OCI-LY7 (cell line): ENCODE results near the gene ASB1. TPM values are rescaled to one million over a fixed set of nuclear protein-coding genes. Genes with fewer than 3 reads are reported as not detected.

Experiments used
- BruUV-seq: library from RNA; stranded (reverse); fragments of 400-500 nt; replicated peaks from 2 replicates; lab custom pipeline; 2021; lab: Mats Ljungman, UMichigan
- CTCF ChIA-PET: fragments of 300-600 bp; sonication (Branson Sonifier 250); formaldehyde crosslinking; loops from one replicate; lab custom pipeline; 2022; ENCODE audit warnings: antibody characterized with exemption; ENCODE audit not compliant: unreplicated experiment; lab: Charles Lee
- POLR2A ChIA-PET: fragments of 300-600 bp; sonication (Branson Sonifier 250); formaldehyde crosslinking; loops from one replicate; lab custom pipeline; 2022; ENCODE audit warnings: antibody characterized with exemption; lab: Charles Lee
- DNase-seq: peaks from one replicate; pipeline ENCODE4 v3.0.0-alpha.2; 2015; ENCODE audit warnings: low spot score
- H2AFZ ChIP-seq: fragments of 200-600 bp; sonication (generic), shearing (Covaris generic); 2 replicates; pipeline ENCODE4 v1.6.1; 2014; ENCODE audit warnings: mild to moderate bottlenecking, antibody characterized with exemption, low read length, moderate library complexity
- H3K27ac ChIP-seq: fragments of 200-600 bp; sonication (generic); 2 replicates; pipeline ENCODE4 v1.5.1; 2014; ENCODE audit warnings: mixed run types, low read depth, mild to moderate bottlenecking, moderate library complexity, low read length, inconsistent platforms; ENCODE audit not compliant: poor library complexity, severe bottlenecking
- H3K36me3 ChIP-seq: fragments of 200-600 bp; sonication (generic); 2 replicates; pipeline ENCODE4 v1.6.1; 2014; ENCODE audit warnings: mild to moderate bottlenecking, antibody characterized with exemption, low read length, moderate library complexity, mixed read lengths; ENCODE audit not compliant: insufficient read depth
- H3K4me1 ChIP-seq: fragments of 200-600 bp; sonication (generic); 2 replicates; pipeline ENCODE4 v1.5.1; 2014; ENCODE audit warnings: mild to moderate bottlenecking, low read length; ENCODE audit not compliant: insufficient read depth, poor library complexity, severe bottlenecking
- H3K4me2 ChIP-seq: fragments of 200-600 bp; sonication (generic); 2 replicates; pipeline ENCODE4 v1.6.1; 2014; ENCODE audit warnings: mild to moderate bottlenecking, low read length
- H3K4me3 ChIP-seq: fragments of 200-600 bp; sonication (generic); 2 replicates; pipeline ENCODE4 v1.5.1; 2014; ENCODE audit warnings: mild to moderate bottlenecking, low read depth, low read length; ENCODE audit not compliant: poor library complexity, severe bottlenecking
- H3K79me2 ChIP-seq: fragments of 200-600 bp; sonication (generic); 2 replicates; pipeline ENCODE4 v1.6.1; 2016; ENCODE audit warnings: low read depth, mild to moderate bottlenecking, low read length, moderate library complexity, mixed read lengths; ENCODE audit not compliant: insufficient read depth
- H3K9me2 ChIP-seq: fragments of 200-600 bp; sonication (generic); 2 replicates; pipeline ENCODE4 v1.6.1; 2016; ENCODE audit warnings: mild to moderate bottlenecking, low read length, mixed read lengths; ENCODE audit not compliant: insufficient read depth
- H3K9me3 ChIP-seq: fragments of 200-600 bp; sonication (generic); 2 replicates; pipeline ENCODE4 v1.6.1; 2014; ENCODE audit warnings: mild to moderate bottlenecking, mixed run types, low read length, mixed read lengths
- H4K20me1 ChIP-seq: fragments of 200-600 bp; sonication (generic); 2 replicates; pipeline ENCODE4 v1.6.1; 2014; ENCODE audit warnings: mild to moderate bottlenecking, antibody characterized with exemption, low read length, moderate library complexity, mixed read lengths; ENCODE audit not compliant: insufficient read depth
- CTCF ChIP-seq: fragments of 200-600 bp; sonication (generic); conservative IDR thresholded peaks from 2 replicates; pipeline ENCODE4 v1.5.1; 2014; ENCODE audit warnings: mild to moderate bottlenecking, antibody characterized with exemption, low read length, moderate library complexity, mixed read lengths
- EZH2phosphoT487 ChIP-seq: fragments of 200-600 bp; sonication (generic); IDR thresholded peaks from 2 replicates; pipeline ENCODE4 v1.6.1; 2018; ENCODE audit warnings: low read depth, borderline replicate concordance, mild to moderate bottlenecking, mixed run types, antibody characterized with exemption, low read length, moderate library complexity, mixed read lengths
- intact Hi-C: fragments of 100-400 bp; cut with micrococcal nuclease; formaldehyde crosslinking; loops from one replicate; pipeline ENCODE4 v1.10.0; 2022; ENCODE audit not compliant: unreplicated experiment
- total RNA-seq, 2 experiments: library from RNA; depleted of rRNA in 1 of 2; stranded (reverse); fragments of >200 nt in 1 of 2; shearing (Covaris generic) in 1 of 2; gene quantifications; 2 replicates each; pipeline ENCODE4 v1.2.3, GENCODE V29; 2014 to 2022

ASB1 gene
- total RNA-seq, 2 experiments from 2014 or later: 19.4 to 37.7 TPM

DNA sequence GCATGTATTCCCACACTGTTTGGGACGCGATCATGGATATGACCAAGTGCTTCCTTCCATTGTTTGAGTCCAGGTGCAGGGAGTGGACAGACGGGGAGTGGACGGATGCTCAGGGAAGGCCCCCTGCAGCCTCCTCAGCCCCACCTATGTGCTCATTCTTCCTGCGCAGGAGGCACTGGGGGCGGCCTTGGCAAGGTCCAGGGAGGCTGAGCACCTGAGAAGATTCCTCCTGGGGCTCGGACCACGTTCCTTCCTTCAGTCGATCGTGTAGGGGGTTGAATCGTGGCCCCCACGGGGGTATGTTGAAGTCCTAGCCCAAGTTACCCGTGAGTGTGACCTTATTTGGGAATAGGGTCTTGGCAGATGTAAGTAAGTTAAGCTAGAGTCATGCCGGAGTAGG lies 60.4 kb downstream of the ASB1 start:
- TF ChIP-seq CTCF (no peak), EZH2phosphoT487 (no peak)

GRCh38 chr2:238487652-238488346 lies 61.1 kb downstream of the ASB1 start:
- Histone ChIP-seq H3K79me2 (no peaks in the 10 kb centered on the region), H4K20me1 (no peaks in the 10 kb centered on the region), H3K36me3 (no peaks in the 10 kb centered on the region), H3K9me3 (no peaks in the 10 kb centered on the region), H3K9me2 (no peaks in the 10 kb centered on the region), H3K27ac (no peak overlapping the region), H3K4me2 (no peak overlapping the region), H3K4me3 (no peak overlapping the region), H2AFZ (no peak overlapping the region), H3K4me1 (no peaks in the 10 kb centered on the region)
- no peak for DNase-seq
- no TSS peak for BruUV-seq
- ChIA-PET CTCF (no interaction called here), POLR2A (no interaction called here)
- no peak for TF ChIP-seq CTCF
- no peak for TF ChIP-seq EZH2phosphoT487
- intact Hi-C loops: no loop called here

More for the DNA sequence above, 60.4 kb downstream of the ASB1 start:
- Histone ChIP-seq H3K9me3 (no peaks in the 10 kb centered on the region), H3K4me2 (no peak overlapping the region), H3K4me1 (no peaks in the 10 kb centered on the region), H3K36me3 (no peaks in the 10 kb centered on the region), H3K9me2 (no peaks in the 10 kb centered on the region), H2AFZ (no peak overlapping the region), H3K79me2 (no peaks in the 10 kb centered on the region), H3K4me3 (no peak overlapping the region), H3K27ac (no peak overlapping the region), H4K20me1 (no peaks in the 10 kb centered on the region)
- intact Hi-C loops: no loop called here
- ChIA-PET CTCF (no interaction called here), POLR2A (no interaction called here)
- no peak for DNase-seq
- BruUV-seq: no TSS peak

GRCh38 chr2:238488347-238488826 lies 61.7 kb downstream of the ASB1 start:
- CTCF ChIA-PET: no interaction called here
- TF ChIP-seq CTCF: no peak

More at GRCh38 chr2:238488347-238488826, 61.7 kb downstream of the ASB1 start:
- POLR2A ChIA-PET: no interaction called here
- DNase-seq: no peak
- intact Hi-C loops: no loop called here
- Histone ChIP-seq H3K4me1 (no peaks in the 10 kb centered on the region), H3K9me2 (no peaks in the 10 kb centered on the region), H3K36me3 (no peaks in the 10 kb centered on the region), H3K79me2 (no peaks in the 10 kb centered on the region), H4K20me1 (no peaks in the 10 kb centered on the region), H3K9me3 (no peaks in the 10 kb centered on the region), H3K4me2 (no peak overlapping the region), H2AFZ (no peak overlapping the region), H3K27ac (no peak overlapping the region), H3K4me3 (no peak overlapping the region)
- BruUV-seq: no TSS peak
